GM04503 (cell line): ENCODE data around the gene CMBL.
"Not testable (repeated sequence)": the region's sequence is repeated elsewhere in the genome, so short reads cannot be mapped to it uniquely, and the experiment has no call there.

ENCODE experiments used
- DNase-seq: peaks from one replicate; pipeline ENCODE4 v3.0.0-alpha.2; 2012; ENCODE audit warnings: low read depth

Gene CMBL

DNA sequence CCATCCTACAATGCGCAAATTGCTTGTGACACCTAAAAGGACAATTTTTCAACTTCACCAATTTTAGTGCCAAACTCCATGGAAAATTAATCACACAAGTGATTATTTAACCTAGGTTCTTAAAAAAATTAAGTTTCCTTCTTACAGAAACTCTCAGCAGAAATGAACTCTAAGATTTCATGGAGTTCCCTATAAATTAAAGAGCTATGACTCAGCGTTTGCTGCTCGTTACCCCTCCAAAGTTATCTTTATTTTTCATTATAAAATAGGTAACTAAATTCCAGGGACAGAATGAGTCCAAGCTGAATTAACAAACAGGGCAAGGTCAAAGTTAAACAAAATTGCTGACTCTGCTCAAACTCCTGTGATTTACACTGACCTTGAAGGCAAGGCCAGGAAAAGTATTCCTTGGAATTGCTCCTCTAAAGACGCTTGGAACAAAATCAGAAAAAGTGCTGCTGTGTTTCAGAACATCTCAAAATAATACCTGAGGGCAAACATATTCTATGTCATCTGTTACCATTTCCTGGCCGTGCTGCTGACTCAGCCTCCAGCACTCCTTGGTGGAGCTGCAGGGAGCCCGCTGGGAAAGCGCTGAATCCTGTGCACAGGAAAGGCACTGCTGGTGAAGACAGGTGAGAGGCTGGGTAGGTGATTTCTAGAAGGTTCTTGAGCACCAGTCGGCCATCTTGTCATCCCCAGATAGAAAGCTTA lies 2.5 kb upstream of the CMBL start:
- DNase-seq, result no peak

DNA sequence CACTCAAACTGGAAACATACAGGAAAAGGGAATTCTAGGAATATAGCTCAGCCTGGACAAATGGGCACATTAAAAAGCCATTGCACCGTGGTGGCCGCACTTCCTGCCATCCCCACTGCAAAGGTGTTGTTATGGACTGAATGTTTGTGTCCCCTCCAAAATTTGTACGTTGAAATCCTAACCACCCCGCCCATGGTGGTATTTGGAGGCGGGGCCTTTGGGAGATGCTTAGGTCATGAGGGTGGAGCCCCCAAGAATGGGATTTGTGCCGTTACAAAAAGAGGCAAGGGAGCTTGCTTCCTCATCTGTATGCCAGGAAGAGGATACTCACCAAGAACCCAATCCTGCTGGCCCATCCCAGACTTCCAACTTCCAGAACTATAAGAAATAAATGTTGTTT lies 1.1 kb upstream of the CMBL start:
- no peak for DNase-seq

DNA sequence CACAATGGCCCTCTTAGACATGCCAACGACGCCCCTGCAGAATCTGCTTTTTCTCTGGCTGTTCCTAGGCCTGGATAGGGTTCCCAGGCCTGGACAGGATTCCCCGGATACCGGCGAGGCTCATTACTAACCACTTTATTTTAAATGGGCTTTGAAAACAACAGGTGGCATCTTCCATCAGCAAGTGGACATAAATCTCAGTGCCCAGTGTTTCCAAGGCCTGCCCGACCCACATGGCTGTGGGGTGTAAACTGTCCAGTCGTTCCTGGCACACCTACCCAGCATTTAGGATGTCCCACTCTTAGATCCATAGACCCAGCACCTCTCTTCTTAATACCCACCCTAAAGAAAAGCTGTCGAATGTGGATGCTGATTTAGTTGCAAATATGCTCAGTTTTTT lies 896 bp downstream of the CMBL start:
- DNase-seq, result no peak

DNA sequence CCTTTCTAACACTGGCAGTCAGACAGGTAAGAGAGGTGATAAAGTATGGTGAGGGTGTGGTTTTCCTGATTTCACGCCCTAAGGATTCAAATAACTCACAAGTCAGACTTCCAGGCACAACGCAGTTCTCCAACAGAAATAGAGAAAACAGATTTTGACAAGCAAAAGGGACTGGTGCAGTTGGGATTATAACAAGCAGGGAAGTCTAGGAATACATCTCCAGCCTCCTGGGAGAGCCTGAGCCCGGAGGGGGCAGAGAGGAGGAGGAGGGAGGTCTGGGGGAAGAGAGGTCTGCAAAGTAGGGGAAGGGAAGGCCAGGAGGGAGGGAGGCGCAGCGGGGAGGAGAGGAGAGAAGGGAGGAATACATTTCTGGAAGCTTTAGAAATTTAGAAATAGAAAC lies 1.6 kb downstream of the CMBL start:
- DNase-seq, result no peak

DNA sequence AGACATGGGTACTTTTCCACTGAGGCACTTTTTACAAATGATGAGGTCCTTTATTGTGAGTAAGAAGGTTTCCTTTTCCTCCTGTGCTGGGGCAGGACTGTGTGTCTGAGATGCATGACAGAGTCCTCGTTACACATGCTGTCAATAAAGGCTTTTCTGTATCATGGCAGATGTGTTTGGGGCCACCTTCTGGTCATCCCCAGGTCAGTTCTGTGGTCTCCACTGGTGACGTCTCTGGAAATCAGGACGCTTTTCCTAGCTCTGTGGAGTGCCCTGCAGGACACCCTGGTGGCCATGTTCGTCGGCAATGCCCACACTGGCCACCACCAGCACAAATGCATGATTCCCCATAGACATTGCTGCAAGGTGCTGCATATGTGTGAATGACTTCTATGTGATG lies 2.8 kb downstream of the CMBL start:
- DNase-seq, result no peak

DNA sequence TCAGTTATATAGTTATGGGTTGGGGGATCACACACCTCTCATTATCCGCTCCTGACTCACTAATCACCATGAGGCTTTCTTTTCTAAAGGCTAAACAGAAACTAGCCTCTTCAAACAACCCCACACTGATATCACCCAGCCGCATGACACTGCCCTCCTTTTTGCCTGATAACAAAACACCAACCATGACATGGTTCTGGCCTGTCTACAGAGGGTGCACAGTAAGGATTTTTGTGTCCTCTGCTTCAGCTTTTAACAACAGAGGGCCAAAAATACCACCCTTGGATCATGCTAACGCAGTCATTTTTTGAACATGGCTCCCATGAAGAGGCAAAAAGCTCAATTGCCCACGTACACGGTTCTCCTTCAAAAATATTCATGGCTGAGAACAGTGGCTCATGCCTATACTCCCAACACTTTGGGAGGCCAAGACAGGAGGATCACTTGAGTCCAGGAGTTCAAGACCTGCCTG lies 4.0 kb downstream of the CMBL start:
- no peak for DNase-seq

DNA sequence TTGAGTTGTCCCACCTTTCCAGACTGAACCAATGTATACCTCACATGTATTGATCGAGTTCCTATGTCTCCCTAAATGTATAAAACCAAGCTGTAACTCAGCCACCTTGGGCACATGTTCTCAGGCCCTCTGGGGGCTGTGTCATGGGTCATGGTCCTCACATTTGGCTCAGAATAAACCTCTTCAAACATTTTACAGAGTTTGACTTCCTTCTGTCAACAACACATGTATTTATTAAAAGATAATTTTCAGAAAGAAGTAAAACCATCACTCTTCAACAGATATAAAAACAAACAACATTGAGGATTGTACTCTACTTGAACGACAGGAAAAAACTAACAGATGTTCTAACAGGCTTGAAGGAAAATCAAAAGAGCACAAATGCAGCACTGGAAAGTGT lies 4.5 kb downstream of the CMBL start:
- DNase-seq, result no peak

DNA sequence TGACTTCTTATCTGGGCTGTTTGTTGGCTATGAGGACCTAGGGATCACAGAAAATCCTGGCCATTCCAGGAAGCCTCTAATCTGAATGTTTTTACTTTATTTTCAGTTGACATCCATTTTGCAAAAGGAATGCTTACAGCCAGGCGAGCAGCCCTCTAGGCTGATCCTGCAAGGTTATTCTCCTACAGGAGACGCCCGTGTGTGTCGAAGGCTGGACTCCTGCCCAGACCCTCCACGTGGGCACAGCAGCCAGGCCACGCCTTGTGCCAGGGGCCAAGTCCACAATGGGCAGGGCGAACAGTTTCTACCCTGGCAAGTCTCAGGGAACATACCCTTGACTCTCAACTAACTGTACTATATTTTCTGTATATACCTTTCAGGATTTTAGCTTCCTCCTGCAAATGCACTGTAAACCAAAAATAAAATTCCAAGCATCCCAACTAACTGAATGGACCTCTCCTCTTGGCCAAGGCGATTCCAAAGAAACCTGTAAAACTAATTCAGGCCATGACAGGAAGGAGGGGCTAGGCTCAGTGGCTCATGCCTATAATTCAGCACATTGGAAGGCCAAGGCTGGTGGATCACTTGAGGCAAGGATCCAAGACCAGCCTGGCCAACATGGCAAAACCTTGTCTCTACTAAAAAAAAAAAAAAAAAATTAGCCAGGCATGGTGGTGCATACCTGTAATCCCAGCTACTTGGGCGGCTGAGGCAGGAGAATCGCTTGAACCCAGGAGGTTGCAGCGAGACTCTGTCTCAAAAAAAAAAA lies 5.7 kb downstream of the CMBL start:
- no peak for DNase-seq

DNA sequence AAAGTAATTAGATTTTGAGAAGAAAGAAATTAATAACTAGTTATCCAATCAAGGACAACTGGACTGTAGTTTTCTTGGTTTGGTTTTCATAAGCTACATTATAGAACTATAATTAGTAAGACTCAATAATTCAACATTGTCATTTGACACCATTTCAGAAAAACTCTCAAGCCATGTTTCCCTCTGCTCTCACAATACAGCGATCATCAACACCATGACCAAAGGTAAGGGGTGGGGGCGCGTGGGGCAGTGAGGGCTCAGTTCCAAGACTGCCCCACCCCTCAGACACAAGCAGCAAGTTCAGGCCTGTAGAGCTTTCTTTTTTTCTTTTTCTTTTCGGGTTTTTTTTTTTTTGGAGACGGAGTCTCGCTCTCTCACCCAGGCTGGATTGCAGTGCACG lies 6.4 kb downstream of the CMBL start:
- DNase-seq, result no peak

DNA sequence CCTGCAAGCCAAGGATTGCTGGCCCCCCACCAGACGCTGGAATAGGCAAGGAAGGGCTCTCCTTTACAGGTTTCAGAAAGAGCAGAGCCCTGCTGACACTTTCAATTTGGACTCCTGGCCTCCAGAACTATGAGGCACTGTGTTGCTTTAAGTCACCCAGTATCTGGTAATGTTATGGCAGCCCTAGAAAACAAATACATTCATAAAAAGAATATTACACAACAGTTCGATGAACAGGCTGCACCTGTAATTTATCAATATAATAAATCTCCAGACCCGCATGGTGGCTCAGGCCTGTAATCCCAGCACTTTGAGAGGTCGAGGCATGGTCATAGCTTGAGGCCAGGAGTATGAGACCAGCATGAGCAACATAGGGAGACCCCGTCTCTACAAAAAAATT lies 7.5 kb downstream of the CMBL start:
- no peak for DNase-seq

DNA sequence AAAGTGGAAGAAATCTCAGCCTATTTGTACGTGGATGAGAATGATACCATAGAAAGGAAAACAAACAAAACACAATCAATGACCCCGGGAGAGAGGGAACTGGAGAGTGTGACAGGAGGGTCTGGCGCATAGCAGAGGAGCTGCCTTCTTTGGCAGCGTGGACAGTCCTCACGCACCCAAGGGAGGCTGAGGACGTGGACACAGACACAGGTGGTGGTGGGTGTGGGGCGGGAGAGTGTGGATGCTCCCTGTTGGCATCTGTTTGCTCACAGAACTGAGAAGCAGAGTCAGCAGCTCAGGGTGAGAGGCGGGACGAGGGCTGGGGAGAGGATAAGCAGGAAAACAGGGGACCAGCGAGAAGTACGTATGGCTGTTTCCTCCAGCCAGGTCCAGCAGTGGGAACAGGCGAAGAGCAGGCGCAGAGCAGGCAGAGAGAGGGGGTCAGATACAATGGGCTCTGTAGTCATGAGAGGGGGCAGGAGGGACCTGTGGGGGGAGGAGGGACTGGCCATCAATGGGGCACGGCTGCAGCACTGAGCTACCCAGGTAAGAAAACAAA lies 10.0 kb downstream of the CMBL start:
- DNase-seq, result no peak

DNA sequence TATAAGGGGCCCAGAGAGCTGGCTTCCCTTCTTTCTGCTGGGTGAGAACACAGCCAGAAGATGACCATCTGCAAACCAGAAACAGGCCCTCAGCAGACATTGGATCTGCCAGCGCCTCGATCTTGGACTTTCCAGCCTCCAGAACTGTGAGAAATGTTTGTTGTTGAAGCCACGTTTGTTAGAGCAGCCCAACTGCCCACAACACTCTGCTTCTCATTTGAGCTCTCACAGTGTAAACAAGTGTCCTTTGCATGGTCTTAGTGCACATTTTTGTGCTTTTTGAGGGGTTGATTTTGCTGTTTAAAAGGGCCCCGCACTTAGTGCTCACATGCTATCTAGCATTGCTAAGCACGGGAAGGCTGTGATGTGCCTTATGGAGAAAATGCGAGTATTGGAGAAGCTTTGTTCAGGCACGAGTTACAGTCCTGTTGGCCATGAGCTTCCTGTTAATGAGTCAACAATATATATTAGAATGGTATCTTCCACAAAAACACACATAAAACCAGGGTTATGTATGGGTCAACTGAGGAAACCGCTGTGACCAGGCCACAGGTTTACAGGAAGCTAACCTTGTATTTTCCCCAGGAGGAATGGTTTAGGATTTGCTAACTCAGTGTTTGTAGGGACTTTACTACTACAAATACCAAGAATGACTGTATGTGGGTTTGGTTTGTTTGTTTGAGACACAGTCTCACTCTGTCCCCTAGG lies 11.9 kb downstream of the CMBL start:
- no peak for DNase-seq

DNA sequence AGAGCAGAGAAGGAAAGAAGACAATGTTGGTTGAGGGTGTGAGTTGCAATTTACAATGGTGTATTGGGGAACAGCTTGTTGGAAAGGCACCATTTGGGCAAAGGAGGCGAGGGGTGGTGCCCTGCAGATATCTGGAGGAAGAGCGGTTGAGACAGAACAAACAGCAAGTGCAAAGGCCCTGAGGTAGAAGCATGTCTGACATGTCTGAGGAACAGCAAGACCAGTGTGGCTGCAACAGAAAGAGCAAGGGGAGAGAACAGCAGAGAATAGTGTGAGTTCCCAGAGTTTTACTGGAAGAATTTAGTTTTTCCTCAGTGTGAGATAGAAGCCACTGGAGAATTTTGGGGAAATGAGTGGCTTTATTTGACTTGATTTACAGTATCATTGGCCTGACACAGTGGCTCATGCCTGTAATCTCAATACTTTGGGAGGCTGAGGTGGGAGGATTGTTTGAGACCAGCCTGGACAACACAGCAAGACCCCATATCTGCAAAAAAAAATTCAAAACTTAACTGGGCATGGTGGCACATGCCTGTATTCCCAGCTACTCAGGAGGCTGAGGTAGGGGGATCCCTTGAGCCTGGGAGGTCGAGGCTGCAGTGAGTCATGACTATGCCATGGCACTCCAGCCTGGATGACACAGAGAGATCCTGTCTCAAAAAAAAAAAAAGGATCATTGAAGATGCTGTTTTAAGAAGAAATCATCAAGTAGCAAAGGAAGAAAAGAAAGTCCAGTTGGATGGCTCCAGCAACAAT lies 13.6 kb downstream of the CMBL start:
- DNase-seq, result no peak

DNA sequence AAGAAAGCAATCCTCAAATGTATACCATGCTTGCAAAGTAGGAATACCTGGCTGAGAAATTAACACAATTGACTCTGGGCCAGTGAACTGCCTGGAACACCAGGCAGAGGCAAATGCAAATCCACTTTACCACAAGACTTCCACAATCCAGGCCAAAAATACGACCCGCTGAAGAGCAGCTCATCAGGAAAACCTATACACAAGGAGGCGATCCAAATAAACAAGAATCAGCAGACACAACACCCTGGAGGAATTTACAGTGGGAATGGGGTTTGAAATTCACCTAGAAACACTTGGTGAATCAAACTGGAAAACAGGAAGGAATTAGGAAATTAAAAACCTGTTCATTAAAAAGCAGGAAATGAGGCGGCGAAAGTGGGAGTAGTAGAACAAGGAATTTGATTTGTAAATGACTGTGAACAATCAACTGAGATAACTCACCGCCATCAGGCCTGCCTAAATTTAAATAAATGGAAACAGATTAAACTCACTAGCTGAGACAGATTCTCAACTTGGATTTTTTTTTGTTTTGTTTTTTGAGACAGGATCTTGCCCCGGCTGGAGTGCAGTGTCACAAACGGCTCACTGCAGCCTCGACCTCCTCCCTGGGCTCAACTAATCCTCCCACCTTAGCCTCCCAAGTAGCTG lies 15.9 kb downstream of the CMBL start:
- no peak for DNase-seq

DNA sequence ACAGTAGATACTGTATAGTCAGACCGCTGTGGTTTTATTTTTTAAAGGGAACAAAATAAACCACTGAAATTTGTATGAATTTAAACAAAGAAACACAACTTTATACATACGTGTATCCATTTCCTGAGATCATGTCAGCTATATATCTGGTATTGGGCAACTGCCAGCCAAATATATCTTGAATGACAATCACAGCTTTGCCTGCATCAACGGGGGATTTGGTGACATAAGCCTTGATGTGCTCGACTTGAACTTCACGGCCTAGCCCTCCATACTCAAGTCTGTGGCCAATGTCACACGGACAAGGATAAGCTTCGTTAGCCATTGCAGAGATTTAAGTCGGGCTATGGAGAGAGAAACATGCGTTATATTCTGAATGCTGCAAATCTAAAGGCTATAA lies 17.3 kb downstream of the CMBL start:
- DNase-seq, result no peak

DNA sequence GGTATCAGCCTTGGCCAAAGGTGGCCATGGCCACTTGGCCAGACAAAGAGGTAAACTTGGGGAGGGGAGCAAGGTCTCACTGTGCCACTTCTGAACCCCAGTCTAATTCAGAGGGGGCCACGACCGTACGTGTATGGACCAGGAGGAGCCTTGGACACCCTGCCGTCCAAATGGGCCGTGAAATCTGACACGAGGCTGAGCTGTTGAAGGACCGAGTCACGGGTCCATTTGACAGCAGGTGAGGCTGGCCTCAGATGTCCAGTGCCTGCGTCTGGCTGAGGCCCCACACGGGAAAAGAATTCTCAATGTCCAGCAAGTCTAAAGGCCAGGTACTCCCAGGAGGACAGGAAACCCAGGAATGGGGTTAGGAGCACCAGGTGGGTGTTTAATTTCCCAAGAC lies 17.7 kb downstream of the CMBL start:
- DNase-seq, result no peak

DNA sequence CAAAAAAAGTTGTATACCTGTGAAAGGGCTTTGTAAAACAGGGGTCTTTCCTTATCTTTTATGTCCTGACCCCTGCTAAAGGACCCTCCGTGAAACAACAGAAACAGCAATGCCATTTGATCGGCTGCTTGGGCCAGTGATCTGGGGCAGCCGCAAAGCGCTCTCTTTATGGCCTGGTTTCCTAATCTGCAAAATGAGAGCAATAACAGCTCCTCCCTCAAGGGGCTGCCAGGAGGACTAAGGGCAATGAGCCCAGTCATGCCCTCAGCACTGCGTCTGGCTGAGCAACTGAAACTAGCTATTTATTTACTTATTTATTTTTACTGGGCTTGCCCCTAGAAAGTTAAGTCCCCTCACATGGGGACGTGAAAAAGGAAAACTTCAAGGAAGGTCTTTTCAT lies 18.3 kb downstream of the CMBL start:
- no peak for DNase-seq

DNA sequence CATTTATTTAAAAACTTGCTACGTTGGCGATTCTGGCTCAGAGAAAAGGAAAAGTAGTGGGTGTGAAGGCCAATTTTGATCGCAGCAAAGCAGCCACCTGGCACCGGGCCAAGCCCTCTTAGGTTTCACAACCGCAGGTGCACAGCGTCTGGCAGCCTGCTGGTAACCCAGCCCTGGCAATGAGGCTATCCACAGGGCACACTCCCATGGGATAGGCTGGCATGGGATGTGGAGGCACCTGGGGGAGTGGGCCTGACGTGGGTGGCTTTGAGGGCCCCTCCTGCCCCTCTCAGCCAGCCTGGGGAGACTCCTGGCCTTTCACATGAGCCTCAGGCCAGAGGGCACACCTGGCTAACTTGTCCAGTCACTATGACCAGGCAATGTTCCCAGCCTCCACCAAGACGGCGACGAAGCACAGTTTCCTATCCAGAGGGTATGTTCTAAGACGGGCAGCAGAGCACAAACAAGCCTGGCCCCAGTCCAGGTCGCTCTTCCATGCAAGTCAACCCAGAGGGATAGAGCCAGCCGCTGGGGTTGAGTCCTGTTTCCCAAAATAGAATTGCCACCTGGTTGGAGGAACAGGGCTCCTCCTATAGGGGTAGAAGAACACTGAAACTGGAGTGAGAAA lies 19.0 kb downstream of the CMBL start:
- no peak for DNase-seq

DNA sequence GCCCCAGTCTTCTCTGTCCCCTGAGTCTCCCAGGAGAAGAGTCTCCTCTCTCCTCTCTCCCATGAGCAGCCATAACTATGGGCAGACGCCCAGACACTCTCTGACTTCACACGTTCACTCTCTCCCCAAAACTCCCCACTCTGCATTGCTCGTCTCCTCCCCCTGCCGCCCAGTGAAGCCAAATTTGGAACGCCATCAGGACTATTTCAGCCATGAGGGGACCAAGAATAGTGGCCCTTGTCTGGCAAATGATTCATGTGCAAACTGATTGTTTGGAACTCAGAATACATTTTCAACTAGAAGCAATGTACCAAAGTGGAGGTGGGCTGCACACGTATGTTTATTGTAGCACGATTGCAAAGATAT lies 20.9 kb downstream of the CMBL start:
- DNase-seq, result no peak

DNA sequence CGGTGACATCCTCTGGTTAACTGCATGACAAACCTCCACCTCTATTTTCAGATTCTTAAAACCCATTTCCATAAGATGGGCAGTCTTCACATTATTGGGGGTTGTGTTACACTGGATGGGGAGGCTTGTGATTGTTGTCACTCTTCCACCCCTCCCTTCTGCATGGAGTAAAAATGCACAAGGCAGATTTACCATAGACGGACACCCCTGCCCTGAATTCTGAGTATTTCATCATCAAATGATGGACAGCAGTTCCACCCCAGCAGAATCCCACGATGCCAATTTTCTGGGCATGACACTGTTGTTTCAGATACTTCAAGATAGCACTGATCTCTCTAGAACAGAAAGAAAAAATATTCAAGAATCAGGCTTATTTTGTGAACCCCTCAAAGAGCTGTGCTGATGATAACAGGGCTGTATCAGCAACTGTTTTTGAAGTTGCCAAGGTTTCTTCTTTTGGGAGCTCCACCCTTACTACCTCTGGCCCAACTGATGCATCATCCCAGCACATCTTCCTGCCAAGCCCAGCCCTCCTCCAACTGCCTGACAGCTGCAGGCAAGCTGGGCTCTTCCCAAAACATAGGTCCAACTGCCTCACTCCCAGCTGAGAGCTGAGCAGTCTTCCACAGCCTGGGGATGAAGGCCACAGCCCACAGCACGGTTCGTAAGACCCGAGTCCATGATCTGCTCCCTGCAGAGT lies 21.4 kb downstream of the CMBL start:
- no peak for DNase-seq

DNA sequence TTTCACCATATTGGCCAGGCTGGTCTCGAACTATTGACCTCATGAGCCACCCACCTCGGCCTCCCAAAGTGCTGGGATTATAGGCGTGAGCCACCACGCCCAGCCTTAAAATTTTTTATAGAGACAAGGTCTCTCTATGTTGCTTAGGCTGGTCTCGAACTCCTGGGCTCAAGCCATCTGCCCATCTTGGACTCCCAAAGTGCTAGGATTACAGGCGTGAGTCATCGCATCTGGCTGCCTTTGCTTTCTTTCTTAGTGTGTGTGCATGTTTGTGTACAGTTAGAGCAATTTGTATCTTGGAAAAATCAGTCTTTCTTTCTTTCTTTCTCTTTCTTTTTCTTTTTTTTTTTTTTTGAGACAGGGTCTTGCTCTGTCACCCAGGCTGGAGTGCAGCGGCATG lies 22.3 kb downstream of the CMBL start:
- not testable (repeated sequence) for DNase-seq
